GM19372 (cell line): ENCODE measurements around the gene ULK1.
"Not testable (repeated sequence)": the region's sequence is repeated elsewhere in the genome, so short reads cannot be mapped to it uniquely, and the experiment has no call there.

Experiments used
- ATAC-seq: cut with Tn5 transposase; IDR thresholded peaks from one replicate; pipeline ENCODE4 v1.9.1; 2021; ENCODE audit warnings: mild to moderate bottlenecking, low read depth, moderate library complexity; ENCODE audit not compliant: unreplicated experiment

The ULK1 gene

GRCh38 chr12:131861261-131862083 lies 33.0 kb upstream of the ULK1 start:
- no peak for ATAC-seq

- no peak for ATAC-seq
Measured at GRCh38 chr12:131862084-131862441, 32.4 kb upstream of the ULK1 start.

GRCh38 chr12:131862600-131862993 lies 31.8 kb upstream of the ULK1 start:
- ATAC-seq, result no peak

- no peak for ATAC-seq
Measured at GRCh38 chr12:131862994-131863710, 31.3 kb upstream of the ULK1 start.

- no peak for ATAC-seq
Measured at GRCh38 chr12:131863711-131864396, 30.6 kb upstream of the ULK1 start.

GRCh38 chr12:131864469-131864868 lies 30.0 kb upstream of the ULK1 start:
- no peak for ATAC-seq

- ATAC-seq, result no peak
Measured at GRCh38 chr12:131865180-131865875, 29.1 kb upstream of the ULK1 start.

GRCh38 chr12:131867471-131867870 lies 27.0 kb upstream of the ULK1 start:
- no peak for ATAC-seq

GRCh38 chr12:131867891-131868675 lies 26.3 kb upstream of the ULK1 start:
- no peak for ATAC-seq

- no peak for ATAC-seq
Measured at GRCh38 chr12:131869871-131870418, 24.5 kb upstream of the ULK1 start.

- ATAC-seq, result no peak
Measured at GRCh38 chr12:131871677-131872076, 22.7 kb upstream of the ULK1 start.

GRCh38 chr12:131872154-131873051 lies 22.0 kb upstream of the ULK1 start:
- no peak for ATAC-seq

GRCh38 chr12:131873293-131873692 lies 21.1 kb upstream of the ULK1 start:
- ATAC-seq, result no peak

GRCh38 chr12:131874972-131875371 lies 19.4 kb upstream of the ULK1 start:
- not testable (repeated sequence) for ATAC-seq

GRCh38 chr12:131877216-131877615 lies 17.2 kb upstream of the ULK1 start:
- not testable (repeated sequence) for ATAC-seq

GRCh38 chr12:131878436-131878835 lies 16.0 kb upstream of the ULK1 start:
- not testable (repeated sequence) for ATAC-seq

GRCh38 chr12:131882804-131883520 lies 11.5 kb upstream of the ULK1 start:
- ATAC-seq, result no peak

- no peak for ATAC-seq
Measured at GRCh38 chr12:131883521-131883900, 10.9 kb upstream of the ULK1 start.
